PC-3 (cell line): ENCODE results near the gene USP34. TPM values are rescaled to one million over a fixed set of nuclear protein-coding genes. Genes with fewer than 3 reads are reported as not detected.

Experiments
- ATAC-seq: fragments of 200-7000 bp; cut with Tn5 transposase; 2 replicates; pipeline ENCODE4 v1.9.1; 2020; ENCODE audit warnings: mild to moderate bottlenecking, moderate library complexity
- BruUV-seq: library from RNA; stranded (reverse); fragments of 400-500 nt; replicated peaks from 2 replicates; lab custom pipeline; 2021; lab: Mats Ljungman, UMichigan
- CTCF ChIA-PET: fragments of 300-600 bp; sonication (Branson Sonifier 250); formaldehyde crosslinking; loops from one replicate; lab custom pipeline; 2022; ENCODE audit warnings: antibody characterized with exemption; lab: Charles Lee
- POLR2A ChIA-PET: fragments of 300-600 bp; sonication (Branson Sonifier 250); formaldehyde crosslinking; loops from one replicate; lab custom pipeline; 2022; ENCODE audit warnings: antibody characterized with exemption; ENCODE audit not compliant: unreplicated experiment; lab: Charles Lee
- DNase-seq: peaks from one replicate; pipeline ENCODE4 v3.0.0-alpha.2; 2015
- H2AFZ ChIP-seq: fragments of 300-600 bp; sonication (generic); 2 replicates; pipeline ENCODE4 v1.6.0; 2016; ENCODE audit warnings: antibody characterized with exemption, low read length
- H3F3A ChIP-seq: fragments of 300-600 bp; sonication (generic); one replicate; pipeline ENCODE4 v1.6.0; 2017; ENCODE audit warnings: antibody characterized with exemption, low read length, control low read depth, mild to moderate bottlenecking; ENCODE audit not compliant: unreplicated experiment
- H3K27ac ChIP-seq: fragments of 300-600 bp; sonication (generic); 2 replicates; pipeline ENCODE4 v1.5.1; 2016; ENCODE audit warnings: mild to moderate bottlenecking, low read length
- H3K27me3 ChIP-seq: fragments of 300-600 bp; sonication (generic); 2 replicates; pipeline ENCODE4 v1.6.1; 2016; ENCODE audit warnings: low read length, mixed read lengths
- H3K36me3 ChIP-seq: fragments of 300-600 bp; sonication (generic); 2 replicates; pipeline ENCODE4 v1.6.1; 2016; ENCODE audit warnings: low read depth, mixed run types, low read length, mixed read lengths
- H3K4me1 ChIP-seq: fragments of 300-600 bp; sonication (generic); 2 replicates; pipeline ENCODE4 v1.5.1; 2016; ENCODE audit warnings: low read length; ENCODE audit not compliant: insufficient read depth
- H3K4me2 ChIP-seq: fragments of 300-600 bp; sonication (generic); 2 replicates; pipeline ENCODE4 v1.6.0; 2016; ENCODE audit warnings: low read length
- H3K4me3 ChIP-seq: fragments of 300-600 bp; sonication (generic); 2 replicates; pipeline ENCODE4 v1.5.1; 2016; ENCODE audit warnings: mild to moderate bottlenecking, low read length, mixed read lengths
- H3K79me2 ChIP-seq: fragments of 300-600 bp; sonication (generic); 2 replicates; pipeline ENCODE4 v1.6.1; 2017; ENCODE audit warnings: low read length, mixed read lengths
- H3K9ac ChIP-seq: fragments of 300-600 bp; sonication (generic); 2 replicates; pipeline ENCODE4 v1.6.0; 2016; ENCODE audit warnings: mild to moderate bottlenecking, low read length
- H3K9me2 ChIP-seq: fragments of 300-600 bp; sonication (generic); replicated peaks from 2 replicates; pipeline ENCODE4 v1.6.1; 2016; ENCODE audit warnings: mixed run types, low read length, mixed read lengths
- H3K9me3 ChIP-seq: fragments of 300-600 bp; sonication (generic); 2 replicates; pipeline ENCODE4 v1.6.1; 2016; ENCODE audit warnings: low read length, mixed read lengths
- H4K20me1 ChIP-seq: fragments of 300-600 bp; sonication (generic); 2 replicates; pipeline ENCODE4 v1.6.1; 2016; ENCODE audit warnings: low read length, mixed read lengths
- CTCF ChIP-seq: fragments of 300-600 bp; sonication (generic); conservative IDR thresholded peaks from 2 replicates; pipeline ENCODE4 v1.5.1; 2017; ENCODE audit warnings: antibody characterized with exemption, low read depth, mild to moderate bottlenecking, low read length
- EZH2 ChIP-seq: fragments of 300-600 bp; sonication (generic); IDR thresholded peaks from one replicate; pipeline ENCODE4 v1.6.1; 2017; ENCODE audit warnings: antibody characterized with exemption, mild to moderate bottlenecking, low read length; ENCODE audit not compliant: unreplicated experiment
- EZH2phosphoT487 ChIP-seq: fragments of 300-600 bp; sonication (generic); IDR thresholded peaks from 2 replicates; pipeline ENCODE4 v1.6.1; 2018; ENCODE audit warnings: mild to moderate bottlenecking, antibody characterized with exemption, low read length, borderline replicate concordance
- intact Hi-C: fragments of 100-400 bp; cut with micrococcal nuclease; formaldehyde crosslinking; loops from 2 replicates; pipeline ENCODE4 v1.9.0; 2023
- total RNA-seq: library from RNA; depleted of rRNA; stranded (reverse); fragments of >200 nt; gene quantifications from 2 replicates; pipeline ENCODE4 v1.2.3, GENCODE V29; 2014

The USP34 gene
- total RNA-seq, 1 experiment from 2014 or later: 67.1 TPM

- Histone ChIP-seq H3K4me1 (no peaks in the 10 kb centered on the region), H3K4me2 (no peak overlapping the region), H4K20me1 (no peaks in the 10 kb centered on the region), H3K79me2 (peaks cover 18% of the 10 kb centered on the region; the same call in 1 of the 2 replicates), H3K9me3 (no peaks in the 10 kb centered on the region), H3K9ac (no peak overlapping the region), H3K4me3 (no peak overlapping the region), H3K27ac (no peak overlapping the region), H3F3A (no peaks in the 10 kb centered on the region), H2AFZ (no peak overlapping the region), H3K36me3 (peaks cover 74% of the 10 kb centered on the region), H3K9me2 (no peaks in the 10 kb centered on the region), H3K27me3 (no peaks in the 10 kb centered on the region)
- TF ChIP-seq EZH2 (no peak), EZH2phosphoT487 (no peak), CTCF (no peak)
- no TSS peak for BruUV-seq
- CTCF ChIA-PET: no interaction called here
- ATAC-seq (no peak), DNase-seq (no peak)
- intact Hi-C loops: no loop called here
- POLR2A ChIA-PET: no interaction called here
Measured at GRCh38 chr2:61187085-61187484, 283.8 kb downstream of the USP34 start.

- CTCF ChIA-PET: interaction anchor here (0.5 kb wide), 1 partner anchor 55 kb away, joined by 4 read pairs; no protein-coding TSS in a partner anchor
- Histone ChIP-seq H3K36me3 (peaks cover 74% of the 10 kb centered on the region), H3F3A (no peaks in the 10 kb centered on the region), H3K27ac (no peak overlapping the region), H3K4me2 (no peak overlapping the region), H3K9me2 (no peaks in the 10 kb centered on the region), H3K27me3 (no peaks in the 10 kb centered on the region), H3K79me2 (peaks cover 35% of the 10 kb centered on the region), H2AFZ (no peak overlapping the region), H3K9me3 (no peaks in the 10 kb centered on the region), H3K4me1 (peaks cover 9% of the 10 kb centered on the region), H3K4me3 (no peak overlapping the region), H3K9ac (no peak overlapping the region), H4K20me1 (no peaks in the 10 kb centered on the region)
- POLR2A ChIA-PET: no interaction called here
- TF ChIP-seq EZH2phosphoT487 (no peak), CTCF (no peak), EZH2 (no peak)
- ATAC-seq (no peak), DNase-seq (no peak)
- intact Hi-C loops: no loop called here
- BruUV-seq: no TSS peak
Measured at GRCh38 chr2:61185231-61185728, 285.6 kb downstream of the USP34 start.

GRCh38 chr2:61184263-61184662 is 286.6 kb downstream of the USP34 start:
- Histone ChIP-seq H3K36me3 (peaks cover 64% of the 10 kb centered on the region), H4K20me1 (no peaks in the 10 kb centered on the region), H3K9me3 (no peaks in the 10 kb centered on the region), H2AFZ (no peak overlapping the region), H3K4me3 (no peak overlapping the region), H3K4me2 (no peak overlapping the region), H3K9ac (no peak overlapping the region), H3K27me3 (no peaks in the 10 kb centered on the region), H3K4me1 (peaks cover 19% of the 10 kb centered on the region), H3F3A (no peaks in the 10 kb centered on the region), H3K79me2 (peaks cover 45% of the 10 kb centered on the region), H3K27ac (no peak overlapping the region), H3K9me2 (no peaks in the 10 kb centered on the region)
- ChIA-PET POLR2A (no interaction called here), CTCF (no interaction called here)
- no TSS peak for BruUV-seq
- intact Hi-C loops: no loop called here
- TF ChIP-seq CTCF (no peak), EZH2 (no peak), EZH2phosphoT487 (no peak)
- DNase-seq: no peak
- no peak for ATAC-seq
